Activated CD4-positive, alpha-beta T cell treated with anti-CD3 and anti-CD28 coated beads, Interleukin-2, amount 50 U/mL, for 1 hour (primary cell): ENCODE measurements around the gene RALGDS.

Experiments used
- DNase-seq: peaks from one replicate; pipeline ENCODE4 v3.0.0-alpha.2; 2020

The RALGDS gene

DNA sequence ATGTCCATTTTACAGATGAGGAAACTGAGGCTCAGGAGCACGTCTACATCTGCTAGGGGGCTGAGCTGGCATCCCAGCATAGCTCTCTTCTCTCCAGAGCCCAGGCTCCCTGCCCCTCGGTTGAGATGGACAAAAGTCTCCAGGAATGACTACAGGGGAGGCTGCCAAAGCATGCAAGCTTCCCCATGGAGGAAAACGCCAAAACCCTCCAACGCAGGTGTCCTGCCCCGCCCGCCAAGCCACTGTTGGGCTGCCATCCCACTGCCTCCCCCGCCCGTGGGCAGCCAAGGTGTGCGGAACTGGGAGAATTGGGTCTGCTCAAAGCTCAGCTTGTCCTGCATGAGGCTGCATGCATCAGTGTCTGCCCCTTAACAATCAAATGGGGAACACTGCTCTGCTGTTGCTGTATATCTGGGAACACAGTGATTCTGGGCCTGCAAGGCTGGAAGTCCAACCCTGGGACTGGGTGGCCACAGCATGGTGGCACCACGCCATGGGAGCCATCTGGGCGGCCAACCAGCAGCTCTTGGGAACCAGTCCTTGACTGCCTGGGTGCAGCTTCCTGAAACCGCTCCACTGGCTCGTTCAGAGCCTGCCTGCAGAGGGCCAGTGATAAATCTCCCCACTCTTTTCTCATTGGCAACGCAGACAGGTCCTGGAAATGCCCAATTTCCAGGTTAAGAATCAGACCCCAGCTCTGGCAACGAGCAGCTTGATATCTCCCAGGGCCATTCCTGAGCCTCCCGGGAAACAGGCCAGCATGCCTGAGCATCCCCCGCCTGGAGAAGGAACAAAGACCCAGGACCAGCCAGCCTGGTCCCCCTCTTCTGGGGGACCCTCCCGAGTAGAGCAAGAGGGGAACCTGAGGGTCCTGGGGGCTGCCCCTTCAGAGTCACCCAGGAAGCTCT lies 3.5 kb downstream of the RALGDS start:
- DNase-seq, result no peak

DNA sequence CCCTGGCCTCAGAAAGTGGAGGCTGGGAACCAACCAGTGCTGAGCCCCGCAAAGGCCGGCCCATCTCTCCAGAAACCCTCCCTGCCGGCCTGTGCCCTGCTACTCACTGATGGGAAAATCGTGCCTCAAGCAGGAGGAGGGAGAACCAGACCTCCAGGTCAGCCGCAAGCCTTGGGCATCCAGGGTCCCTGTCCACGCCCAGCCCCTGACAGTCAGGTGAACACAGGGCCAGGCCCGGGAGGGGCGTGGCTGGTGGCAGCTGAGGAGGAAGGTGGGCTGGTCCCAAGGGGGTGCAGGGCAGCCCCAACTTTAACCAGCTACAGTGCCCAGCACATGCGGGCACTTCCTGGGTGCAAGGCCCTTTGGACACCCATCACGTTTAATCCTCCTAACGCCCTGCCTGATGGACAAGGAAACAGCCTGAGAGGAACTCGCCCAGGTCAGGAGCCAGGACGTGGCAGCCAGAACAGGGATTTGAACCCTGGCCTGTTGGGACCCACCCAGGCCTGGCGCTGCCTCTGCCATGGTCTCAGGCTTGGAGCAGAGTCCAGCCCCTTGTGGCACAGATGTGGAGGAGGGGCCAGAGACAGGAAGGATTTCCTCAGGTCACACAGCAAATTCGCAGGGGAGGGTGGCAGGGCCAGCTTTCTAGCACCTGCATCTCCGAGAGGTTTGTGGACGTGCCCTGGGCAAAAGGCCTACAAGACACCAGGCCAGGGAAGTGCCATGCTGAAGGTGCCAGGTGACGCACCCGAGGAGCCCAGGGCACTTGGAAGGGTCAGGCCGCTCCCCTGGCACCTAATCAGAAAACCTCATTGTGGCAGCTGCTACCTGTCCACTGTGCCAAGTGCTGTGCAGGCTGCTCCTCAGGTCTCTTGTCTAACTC lies 4.5 kb downstream of the RALGDS start:
- DNase-seq, result no peak

DNA sequence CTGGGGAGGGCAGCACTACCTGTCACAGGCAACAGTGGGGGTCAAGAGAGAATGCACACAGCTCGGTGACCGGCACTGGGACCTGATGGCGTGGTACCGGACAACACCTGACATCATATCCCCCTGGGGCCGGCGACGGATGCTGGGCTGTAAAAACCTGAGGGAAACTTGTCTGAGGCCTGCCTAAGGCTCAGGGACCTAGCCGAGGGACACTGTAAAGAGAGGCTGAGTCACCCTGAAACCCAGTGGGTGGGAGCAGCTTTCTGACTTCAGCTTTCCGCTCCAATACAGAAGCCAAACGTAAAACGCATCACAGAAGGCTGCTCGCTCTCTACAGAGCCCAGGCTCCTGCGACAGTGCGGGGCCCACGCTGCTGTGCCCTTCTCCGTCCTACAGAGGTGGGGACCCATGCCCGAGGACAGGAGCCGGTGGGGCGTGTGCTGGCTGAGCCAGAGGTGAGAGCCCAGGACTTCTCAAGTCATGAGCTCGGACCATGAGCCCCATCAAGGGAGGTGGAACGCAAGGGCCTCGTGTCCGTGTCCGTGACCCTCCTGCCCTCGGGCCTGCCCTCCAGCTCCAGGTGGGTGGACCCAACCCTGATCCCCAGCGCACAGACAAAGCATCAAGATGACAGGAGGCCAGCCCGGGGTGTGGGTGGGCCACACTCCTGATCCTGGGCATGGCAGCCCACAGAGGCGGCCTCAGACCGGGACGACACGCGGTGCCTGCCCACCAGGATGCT lies 5.3 kb downstream of the RALGDS start:
- DNase-seq, result peak; percentile 40

DNA sequence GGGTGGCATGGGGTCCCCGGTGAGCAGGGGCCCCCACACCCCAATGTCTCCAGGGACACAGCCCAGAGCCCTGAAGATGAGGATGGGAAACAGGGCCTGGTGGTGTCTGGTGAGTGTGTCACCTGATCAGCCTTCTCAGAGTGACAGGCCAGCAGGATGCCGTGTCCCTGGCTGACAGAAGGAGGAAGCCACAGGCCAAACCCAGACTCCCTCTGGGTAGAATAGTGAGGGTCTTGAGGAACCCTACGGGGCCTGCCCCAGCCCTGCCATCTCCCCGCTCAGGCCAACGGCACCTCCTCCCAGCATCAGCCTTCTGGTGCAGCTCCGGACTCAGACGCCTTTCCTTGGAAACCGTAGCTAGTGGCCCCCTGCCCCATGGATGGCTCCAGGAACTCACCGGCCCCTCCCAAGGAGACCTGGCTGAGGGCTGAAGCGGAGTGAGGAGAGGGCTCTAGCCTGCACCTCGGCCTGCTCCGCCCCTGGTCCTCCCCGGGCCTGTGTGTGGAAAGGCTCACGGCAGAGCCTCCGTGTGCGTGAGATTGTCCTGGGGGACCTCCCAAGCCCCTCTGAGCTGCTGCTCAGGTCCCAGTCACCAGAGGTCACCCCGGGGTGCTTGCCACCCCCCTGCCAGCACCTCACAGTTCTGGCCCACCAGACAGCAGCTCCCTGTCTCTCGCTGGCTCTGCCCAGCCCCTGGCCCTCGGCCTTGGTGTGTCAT lies 6.0 kb downstream of the RALGDS start:
- DNase-seq, result no peak

DNA sequence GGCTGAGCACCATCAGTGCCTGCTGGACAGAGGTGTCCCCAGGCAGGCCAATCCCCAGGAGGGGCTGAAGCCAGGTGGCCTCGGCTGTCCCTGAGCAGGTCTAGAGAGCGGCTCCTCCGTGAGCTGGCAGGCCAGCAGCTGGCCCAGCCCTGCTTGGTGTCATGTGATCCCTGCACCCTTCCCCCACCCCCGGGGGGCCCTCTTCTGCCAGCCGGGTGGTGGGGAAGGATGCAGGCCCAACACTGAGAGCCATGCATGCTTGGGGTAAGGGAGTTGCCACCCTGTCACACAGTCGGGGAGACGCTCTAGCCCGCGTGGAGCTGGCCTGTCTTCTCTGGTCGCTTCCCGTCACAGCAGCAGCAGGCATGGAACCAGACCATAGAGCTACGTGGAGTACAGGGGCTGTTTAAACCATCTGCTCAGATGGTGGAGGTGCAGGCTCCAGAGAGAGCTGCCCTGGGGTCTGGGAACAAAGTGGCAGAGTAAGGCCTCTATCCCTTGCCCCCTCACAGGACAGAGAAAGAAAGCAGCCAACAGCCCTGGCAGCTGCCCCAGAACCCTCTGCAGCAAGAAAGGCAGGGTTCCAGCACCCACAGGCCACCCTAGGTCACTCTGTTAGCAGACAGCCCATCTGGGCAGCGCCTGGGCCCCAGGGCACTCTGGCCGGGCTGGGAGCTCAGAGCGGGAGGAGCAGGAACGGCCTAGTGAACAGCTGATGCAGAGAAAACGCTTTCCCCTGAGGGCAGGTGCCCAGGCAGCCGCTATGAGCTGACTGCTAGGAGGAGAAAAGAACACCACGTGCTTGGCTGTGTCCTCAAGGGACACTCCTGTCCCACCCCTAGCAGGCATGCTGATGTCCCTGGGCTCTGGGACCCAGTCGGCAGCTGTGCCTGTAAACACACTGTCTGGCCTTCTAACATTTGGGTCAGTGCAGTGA lies 6.8 kb downstream of the RALGDS start:
- DNase-seq, result no peak

DNA sequence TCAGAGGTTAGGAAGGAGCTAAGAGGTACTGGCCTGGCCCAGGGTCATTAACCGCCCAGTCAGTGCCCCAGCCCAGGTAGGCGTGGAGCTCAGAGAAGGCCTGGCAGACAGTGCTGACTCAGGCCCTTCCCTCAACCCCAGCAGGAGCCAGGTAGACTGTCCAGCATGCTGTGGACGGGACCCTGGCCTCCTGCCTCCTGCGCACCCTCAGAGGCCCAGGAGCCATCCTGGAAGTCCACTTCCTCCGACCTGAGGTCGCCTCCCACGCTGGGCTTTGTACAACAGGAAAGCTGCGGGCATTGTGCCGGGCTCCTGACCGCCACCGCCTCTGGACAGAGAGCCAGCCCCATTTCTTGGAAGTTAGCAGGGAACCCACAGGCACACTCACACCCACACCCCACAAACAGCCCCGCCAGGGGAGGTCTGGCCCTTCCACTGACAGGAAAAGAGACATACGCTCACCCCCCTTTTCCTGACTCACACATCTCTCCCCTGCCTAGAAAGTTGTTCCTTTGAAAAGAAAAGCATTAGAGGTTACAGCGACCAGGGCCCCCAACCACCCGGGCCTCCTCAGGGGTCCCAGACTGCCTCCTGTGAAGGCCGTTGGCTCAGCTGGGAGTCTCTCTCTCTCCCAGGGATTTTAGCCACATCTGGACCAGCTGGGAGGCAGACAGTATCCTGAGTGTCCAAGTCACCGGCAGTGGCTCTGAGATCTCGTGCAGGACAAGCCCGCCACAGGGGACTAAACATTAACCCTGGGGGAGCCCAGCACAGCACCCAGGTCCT lies 7.7 kb downstream of the RALGDS start:
- no peak for DNase-seq

DNA sequence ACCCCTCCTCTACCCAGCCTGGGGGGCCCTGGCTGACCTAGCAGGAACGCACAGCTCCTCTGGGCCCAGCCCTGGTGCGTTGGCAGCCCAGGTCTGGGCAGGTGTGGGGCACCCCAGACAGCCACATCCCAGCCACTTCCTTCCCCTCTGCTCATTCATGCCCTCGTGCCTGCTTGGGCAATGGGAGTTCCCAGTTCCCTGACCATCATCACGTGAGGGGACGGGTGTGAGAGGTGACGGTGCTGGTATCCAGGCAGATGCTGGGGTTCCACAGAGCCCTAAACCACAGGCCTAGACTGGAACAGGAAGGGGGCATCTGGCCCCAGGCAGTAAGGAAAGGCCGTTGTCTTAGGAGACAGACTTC lies 8.4 kb downstream of the RALGDS start:
- no peak for DNase-seq

DNA sequence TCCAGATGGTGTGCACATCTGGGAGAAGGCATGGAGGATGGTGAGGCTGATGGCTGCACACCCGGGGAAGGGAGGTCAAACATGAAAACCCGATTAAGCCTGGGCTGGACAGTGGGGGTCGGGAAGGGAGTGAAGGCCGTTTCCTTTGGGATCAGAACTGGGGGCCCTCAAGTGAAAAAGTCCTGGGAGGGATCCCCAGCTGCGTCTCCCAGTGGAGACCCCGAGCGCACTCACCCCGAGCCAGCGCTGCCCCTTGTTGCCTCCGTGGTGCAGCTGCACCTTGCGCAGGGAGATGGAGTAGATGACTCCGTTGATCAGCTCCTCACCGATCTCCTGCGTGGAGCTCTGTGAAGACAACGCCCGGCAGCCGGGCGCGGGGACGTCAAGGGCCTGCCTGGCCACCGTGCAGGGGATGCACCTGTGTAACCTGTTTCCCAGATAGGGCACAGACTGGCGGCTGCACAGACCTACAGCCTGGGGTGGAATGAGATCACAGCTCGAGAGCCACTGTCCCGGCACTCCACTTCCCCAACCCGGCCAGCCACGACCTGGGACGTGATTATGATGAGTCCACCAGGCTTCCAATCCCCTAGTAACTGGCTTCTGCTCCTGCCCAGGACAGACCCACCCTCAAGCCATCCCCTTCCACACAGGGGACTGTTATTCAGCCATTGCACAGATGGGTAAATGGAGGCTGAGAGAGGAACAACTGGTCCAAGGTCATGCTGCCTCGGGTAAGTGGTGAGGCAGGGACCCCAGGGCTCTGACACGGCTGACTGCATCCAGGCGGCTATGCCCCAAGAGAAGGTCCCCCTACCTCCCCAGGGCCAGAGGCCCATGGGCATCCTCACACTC lies 9.0 kb downstream of the RALGDS start:
- no peak for DNase-seq

DNA sequence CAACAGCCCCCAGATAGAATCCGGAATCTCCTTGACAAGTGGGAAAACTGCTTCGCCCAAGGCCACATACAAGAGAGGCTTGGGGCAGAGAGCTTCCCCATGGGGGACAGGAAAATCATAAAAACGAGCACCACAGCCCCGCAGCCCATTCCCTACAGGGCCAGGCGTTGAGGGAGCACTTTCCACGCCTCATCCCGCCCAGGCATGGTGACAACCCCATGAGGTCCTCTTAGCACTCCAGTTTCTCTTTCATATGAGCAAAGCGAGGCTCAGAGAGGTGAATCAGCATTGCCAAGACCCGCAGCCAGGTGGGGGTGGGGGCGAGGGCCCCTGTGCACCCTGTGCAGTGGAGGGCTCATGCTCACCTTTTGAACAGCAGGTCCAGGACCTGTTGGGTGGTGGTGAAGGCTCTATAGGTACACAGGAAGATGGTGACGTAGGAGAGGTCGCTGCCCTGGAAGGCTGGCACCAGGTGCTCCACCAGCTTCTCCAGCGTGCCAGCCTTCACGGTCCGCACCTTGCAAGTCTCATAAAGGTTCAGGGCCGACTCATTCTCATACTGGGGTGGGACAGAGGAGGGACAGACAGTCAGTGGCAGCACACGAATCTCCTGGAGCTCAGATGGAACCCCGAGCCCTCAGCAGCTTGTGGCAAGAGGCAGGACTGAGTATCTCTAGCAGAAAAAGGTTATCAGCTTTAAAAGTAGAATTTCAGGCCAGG lies 10.9 kb downstream of the RALGDS start:
- no peak for DNase-seq

DNA sequence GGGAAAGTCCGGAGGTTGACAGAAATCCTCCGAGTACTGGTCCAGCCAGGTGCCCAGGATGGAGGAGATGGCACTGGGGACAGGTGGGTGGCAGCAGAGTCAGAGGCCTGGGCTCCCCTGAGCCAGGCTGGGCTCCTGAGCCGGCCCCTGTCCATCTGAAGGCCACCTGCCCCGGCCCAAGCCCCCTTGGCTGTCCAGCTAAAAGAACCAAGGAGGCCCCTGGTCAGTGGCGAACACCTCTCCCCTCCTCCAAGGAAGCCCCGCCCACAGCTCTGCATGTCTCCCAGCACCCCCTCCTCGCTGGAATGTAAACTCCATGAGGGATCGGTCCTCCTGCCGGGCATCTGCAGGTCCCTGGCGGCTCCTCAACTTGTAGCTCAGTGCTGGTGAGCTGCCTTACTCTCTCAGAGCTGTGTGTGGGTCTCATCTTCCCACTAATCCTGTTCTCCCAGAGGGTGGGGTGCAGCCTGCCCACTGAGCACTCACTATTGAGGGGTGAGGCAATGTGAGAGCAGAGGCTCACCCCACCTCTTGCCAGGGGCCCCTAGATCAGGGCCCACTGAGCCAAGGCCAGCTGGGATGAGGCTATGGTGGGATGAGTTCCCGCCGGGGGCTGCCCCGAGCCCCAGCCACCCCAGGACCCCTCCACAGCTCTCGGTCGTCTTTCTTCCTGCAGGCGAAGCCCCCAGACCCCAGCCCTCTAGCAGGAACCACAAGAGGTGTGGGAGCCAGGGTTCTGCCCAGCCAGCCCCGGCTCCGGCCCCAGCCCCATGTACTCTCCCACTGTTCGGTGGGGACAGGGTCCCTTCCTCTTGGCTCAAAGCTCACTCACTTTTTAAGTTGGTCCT lies 12.0 kb downstream of the RALGDS start:
- no peak for DNase-seq

DNA sequence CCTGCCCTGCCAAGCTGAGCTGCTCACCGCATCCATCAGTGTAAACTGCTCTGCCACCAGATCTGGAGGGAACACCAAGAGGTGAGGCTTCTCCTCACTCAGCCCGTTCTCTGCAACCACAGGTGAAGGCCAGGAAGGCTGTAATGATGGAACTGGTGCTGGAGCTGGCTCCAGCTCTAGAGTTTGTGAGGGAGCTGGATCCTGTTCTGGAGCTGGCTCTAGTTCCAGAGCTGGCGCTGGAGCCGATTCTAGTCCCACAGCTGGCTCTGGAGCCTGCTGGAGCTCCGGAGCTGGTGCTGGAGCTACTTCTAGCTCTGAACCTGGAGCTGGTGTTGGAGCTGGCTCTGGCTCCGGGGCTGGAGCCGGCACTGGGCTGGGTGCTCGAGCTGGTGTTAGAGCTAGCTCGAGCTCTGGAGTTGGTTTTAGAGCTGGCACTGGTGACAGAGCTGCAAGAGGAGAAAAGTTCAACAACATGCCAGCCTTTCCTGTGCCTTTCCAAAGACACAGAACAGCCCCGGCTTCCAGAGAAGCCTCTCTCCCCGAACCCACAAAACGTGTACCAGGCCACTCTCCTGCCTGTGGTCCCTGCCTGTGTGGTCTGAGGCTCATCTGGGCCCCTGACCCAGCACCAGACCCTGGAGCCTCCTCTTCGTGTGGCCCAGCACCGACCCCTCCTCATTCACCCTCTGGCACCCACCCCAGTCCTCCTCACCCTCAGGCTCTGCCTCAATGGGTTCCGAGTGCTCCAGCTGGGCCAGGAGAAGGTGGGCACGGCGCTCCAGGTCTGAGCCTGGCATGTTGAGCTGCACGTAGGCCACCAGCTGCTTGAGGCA lies 12.9 kb downstream of the RALGDS start:
- no peak for DNase-seq

DNA sequence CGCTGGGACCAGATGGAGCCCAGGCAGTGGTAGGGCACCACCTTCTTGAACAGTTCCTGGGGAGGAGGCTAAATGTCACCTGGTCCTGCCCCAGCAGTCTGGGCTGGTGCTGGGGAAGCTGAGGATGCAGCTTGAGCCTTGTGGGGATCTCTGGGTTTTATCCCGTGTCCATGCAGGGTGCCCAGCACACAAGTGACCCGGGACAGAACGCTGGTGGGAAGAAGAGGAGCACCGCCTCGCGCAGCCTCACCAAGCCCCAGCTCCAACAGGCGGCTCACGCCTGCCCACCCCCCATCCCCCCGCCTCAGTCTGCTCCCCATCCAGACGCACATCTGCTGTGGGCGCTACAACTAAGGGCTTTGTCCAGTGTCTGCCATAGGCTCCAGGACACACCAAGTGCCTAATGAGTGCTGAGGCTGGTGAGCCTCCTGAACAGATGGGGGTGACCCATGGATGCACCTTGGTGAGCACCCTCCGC lies 13.8 kb downstream of the RALGDS start:
- peak; percentile 0 for DNase-seq

DNA sequence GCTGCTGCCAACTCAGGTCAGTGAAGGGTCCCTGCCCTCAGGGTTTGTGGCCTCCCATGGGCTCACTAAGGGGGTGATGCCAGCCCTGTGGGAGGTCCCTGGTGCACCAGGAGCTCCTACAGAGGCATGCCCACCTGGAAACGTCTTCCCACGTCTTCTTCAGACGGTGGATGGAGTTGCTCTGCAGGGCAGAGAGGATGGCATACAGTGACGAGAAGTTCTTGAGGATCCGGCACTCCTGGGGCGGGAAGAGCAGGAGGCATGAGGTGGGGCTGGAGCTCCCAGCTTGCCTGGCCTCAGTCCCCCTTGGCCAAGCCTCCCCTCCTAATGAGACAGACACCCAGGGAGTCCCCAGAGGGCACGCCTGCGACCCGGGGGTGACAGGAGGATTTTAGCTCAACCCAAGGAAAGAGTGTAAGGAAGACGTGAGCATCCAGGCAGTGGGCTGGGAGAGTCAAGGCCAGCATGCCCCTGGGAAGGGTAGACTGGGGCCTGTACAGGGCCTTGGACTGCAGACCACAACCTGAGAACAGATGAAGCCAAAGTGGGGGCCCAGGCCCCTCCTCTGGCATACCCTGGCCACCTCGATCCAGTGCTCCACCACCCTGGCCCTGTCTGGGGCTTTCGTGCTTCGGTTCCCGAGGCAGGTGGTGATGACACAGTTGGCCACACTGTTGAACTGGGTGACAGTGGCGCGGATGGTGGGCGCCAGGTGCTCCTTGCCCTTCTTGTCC lies 14.4 kb downstream of the RALGDS start:
- peak; percentile 0 for DNase-seq

DNA sequence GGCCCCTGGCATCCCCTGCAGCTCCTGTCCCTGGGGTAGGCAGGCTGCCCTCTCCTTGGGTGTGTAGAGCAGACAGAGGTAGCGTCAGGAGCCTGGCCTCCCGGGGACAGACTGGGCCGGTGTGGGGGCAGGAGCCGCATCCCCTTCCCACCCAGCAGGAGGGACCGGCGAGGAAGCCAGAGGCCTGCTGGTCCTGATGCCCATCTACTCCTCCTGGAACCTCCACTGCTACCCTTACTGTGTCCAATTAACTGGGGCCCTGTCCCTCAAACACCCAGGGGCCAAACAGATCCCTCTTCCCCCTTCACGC lies 15.6 kb downstream of the RALGDS start:
- DNase-seq, result no peak

DNA sequence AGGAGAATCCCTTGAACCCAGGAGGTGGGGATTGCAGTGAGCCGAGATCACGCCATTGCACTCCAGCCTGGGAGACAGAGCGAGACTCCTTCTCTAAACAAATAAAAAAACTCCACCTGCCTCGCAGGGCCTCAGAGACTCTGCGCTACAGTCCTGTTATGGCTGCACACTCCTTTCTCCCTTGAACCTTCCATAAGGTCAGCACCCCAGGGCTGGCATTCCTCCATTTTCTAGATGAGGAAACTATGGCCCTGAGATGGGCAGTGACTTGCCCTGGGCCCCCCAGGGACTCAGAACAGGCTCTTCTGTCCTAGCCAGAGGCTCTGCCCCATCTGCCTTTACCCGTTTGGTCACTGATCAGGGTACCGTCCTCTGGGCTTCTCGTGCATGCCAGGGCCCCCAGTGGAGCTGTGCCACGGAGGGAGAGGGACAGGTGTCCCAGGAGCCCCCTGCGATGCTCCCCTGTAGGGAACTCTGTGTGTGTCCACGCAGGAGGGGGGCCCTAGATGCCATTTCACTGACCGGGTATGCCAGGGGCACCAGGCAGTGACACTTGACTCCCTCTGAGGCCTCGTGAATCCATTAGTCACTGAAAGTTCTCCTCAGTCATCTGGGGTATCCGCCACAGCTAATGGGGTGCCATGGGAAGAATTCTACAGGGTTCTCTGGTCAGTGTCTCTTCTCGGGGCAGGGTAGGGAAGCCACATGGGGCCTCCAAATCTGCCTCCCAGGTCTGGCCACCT lies 16.2 kb downstream of the RALGDS start:
- DNase-seq, result no peak
